IPS-18c (cell line): ENCODE measurements around the gene TUBA8.
A peak's percentile ranks its signal among the peaks of the same experiment; 100 is the strongest.
"Not testable (repeated sequence)": the region's sequence is repeated elsewhere in the genome, so short reads cannot be mapped to it uniquely, and the experiment has no call there.

Experiments used
- H3K4me3 ChIP-seq: 2 replicates; pipeline ENCODE4 v1.7.0; 2013; ENCODE audit warnings: low read depth, mild to moderate bottlenecking, low read length, moderate library complexity; ENCODE audit not compliant: insufficient read depth
- H3K9me3 ChIP-seq: one replicate; pipeline ENCODE4 v1.6.1; 2013; ENCODE audit warnings: mild to moderate bottlenecking, low read length, moderate library complexity; ENCODE audit not compliant: control insufficient read depth, insufficient read depth

TUBA8 gene

DNA sequence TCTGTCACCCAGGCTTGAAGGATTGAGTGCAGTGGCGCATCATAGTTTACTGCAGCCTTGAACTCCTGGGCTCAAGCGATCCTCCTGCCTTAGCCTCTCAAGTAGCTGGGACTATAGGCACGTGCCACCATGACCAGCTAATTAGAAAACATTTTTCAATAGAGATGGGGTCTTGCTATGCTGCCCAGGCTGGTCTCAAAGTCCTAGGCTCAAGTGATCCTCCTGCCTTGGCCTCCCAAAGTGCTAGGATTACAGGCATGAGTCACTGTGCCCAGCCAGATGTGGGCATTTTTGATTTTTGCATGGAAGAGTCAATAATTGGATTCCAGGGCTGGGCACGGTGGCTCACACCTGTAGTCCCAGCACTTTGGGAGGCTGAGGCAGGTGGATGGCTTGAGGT, 36.7 kb upstream of the TUBA8 start:
- H3K9me3 ChIP-seq, H3K4me3 ChIP-seq: not testable (repeated sequence)

DNA sequence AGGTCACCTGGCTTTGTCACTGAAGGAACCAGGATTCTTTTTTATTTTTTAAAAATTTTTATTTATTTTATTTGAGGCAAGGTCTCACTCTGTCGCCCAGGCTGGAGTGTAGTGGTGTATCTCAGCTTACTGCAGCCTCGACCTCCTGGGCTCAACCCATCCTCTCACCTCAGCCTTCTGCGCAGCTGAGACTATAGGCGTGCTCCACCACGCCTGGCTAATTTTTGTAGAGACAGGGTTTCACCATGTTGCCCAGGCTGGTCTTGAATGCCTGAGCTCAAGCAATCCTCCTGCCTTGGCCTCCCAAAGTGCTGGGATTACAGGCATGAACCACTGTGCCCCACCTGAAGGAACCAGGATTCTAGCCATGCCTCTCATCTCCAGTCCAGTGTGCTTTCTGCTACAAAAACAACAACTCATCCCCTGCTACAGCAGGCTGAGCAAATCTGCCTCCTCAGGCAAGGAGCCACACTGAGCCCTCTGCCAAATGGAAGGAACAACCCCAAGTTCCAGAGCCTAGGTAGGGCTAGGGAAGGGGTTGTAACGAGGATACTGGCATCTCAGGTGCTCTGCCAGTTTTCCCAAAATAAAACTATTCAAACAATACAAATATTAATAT, 35.4 kb upstream of the TUBA8 start:
- H3K9me3 ChIP-seq, result no peaks in the 10 kb centered on the region
- no peak overlapping the region for H3K4me3 ChIP-seq

DNA sequence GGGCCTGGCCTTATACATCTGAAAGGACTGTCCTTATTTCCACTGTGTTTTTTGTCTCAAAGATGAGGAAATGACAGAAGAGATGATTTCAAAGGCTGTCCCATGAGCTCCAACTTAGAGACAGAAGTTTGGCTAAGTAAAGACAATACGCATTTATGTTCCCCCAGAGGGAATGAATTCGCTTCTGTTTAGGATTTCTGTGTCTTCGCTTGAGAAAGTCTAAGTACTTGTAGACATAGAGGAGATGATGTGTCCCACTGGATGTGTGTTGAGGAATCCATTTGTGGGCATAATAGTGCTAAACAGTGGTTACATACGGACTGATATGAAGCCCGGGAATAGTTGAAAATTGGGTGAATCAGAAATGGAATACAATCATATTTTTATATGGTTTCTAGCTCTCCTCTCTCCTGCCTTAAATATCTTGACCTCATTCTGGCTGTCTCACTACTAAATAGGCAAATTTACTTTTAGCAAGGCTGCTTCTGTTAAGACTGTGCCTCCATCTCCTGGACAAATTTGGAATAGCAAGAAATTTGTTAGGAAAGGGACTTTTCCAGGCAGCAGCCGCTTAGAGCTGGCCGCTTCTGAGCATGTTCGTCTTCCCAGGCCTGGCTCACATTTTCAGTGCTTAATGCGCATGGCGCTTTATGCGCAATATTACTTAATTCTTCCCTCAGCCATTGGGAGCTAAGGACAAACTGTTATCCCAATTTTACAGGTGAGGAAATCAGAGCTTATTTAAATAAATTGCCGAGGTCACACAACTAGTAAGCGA, 34.7 kb upstream of the TUBA8 start:
- H3K4me3 ChIP-seq, result no peak overlapping the region

DNA sequence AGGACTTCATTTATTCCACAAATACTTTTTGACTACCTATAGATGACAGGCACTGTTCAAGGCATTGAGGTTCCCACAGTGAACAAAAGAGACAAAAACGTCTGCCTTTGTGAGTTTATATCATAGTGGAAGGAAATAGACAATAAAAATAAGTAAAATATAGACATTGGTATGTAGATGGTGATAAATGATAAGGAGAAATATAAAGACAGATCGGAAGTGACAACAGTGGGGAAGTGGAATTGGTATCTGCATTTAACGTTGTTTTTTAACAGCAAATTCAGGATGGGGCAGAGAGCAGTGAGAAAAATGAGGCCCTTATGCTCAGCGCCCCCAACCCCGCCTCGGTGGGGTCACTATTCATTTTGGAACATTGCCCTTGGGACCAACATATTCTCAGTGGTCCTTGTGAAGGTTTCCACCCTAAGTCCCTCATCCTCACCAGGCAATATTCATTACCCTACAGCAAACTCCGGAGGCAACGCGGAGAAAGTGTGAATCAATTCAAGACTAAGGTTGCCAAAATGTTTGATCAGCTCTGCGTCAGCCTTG, 33.4 kb upstream of the TUBA8 start:
- Histone ChIP-seq H3K9me3 (no peaks in the 10 kb centered on the region), H3K4me3 (peak overlapping the region; percentile 99)

More for the DNA sequence above, 34.7 kb upstream of the TUBA8 start:
- H3K9me3 ChIP-seq, result no peaks in the 10 kb centered on the region

DNA sequence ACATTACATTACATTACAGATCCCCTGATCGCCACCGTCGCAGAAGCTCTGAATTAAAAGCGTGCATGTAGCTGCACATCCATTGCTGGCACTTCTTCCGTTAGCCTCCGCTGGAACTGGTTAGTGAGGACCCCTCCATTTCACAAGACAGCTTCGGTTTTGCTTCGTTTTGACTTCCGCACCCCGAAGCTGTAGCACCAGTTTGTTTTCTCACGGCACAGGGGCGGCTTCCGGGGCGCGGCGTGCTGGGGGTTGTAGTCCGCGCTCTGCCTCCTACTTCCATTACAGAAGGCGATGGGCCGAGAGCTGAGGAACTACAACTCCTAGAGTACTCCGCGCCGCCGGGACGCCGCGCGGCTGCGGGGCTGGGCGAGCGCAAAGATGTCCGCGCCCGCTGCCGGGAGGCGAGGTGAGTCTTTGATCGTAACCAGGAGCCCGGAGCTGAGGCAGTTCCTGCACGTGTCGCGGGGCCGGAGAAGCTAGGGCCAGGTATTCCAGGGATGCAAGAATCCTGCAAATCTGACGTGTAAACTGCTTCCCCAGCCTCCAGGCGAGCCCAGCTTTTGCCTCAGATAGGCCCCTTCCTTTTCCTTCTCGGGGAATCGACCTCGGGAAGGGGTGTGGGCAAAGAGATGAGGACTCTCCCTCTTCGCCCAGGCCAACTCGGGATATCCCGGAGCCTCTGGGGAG, 32.8 kb upstream of the TUBA8 start, which contains the start of gene PEX26:
Gene PEX26, plus strand, starts transcription at position 352 of the 690 bp plus-strand sequence. CDS start 387 bp downstream, outside the sequence.
- no peaks in the 10 kb centered on the region for H3K9me3 ChIP-seq
- H3K4me3 ChIP-seq, result peak within 1 kb of the TSS; percentile 99

DNA sequence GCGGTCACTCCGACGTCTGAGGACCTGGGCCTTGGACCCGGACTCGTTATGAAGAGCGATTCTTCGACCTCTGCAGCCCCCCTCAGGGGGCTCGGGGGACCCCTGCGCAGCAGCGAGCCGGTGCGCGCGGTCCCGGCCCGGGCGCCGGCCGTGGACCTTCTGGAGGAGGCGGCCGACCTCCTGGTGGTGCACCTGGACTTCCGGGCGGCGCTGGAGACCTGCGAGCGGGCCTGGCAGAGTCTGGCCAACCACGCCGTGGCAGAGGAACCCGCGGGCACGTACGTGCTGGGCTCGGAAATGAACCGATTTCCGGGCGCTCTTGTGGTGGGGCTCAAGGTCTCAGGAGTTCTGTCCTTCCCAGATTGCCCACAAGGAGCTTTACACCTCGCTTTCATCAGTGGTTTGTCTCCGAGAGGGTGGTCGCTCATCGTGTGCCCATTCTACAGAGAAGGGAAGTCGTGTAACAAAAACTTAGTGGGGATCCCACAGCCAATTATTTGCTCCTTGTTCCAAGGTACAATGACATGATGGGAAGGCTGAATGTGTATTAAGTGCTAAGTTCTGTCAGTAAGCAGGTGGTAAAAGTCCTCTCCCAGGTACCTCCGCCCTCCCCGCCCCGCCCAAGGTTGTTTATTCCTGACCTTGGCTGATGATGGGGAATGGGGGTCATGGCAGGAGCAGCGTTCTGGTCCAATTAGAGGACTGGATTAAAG, 32.1 kb upstream of the TUBA8 start:
- Histone ChIP-seq H3K9me3 (no peaks in the 10 kb centered on the region), H3K4me3 (peak overlapping the region; percentile 99)

DNA sequence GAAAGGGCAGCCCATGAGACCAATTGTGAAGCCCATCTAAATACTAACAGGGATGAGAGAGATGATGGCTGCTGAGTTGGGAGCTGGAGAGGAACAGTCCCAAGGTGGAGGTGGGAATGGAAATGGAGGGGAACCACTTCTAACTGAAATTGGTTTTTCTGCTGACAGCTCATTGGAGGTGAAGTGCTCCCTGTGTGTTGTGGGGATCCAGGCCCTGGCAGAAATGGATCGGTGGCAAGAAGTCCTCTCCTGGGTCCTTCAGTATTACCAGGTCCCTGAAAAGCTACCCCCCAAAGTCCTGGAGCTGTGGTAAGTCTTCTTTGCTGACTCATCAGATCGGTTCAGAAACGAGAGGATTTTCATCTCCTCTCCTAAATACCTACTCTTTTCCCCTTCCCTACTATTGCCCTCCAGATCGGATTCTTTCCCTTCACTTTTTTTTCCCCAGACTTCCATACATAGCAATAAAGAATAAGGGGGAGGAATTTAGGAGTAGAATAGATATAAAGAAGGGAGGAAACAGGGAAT, 30.8 kb upstream of the TUBA8 start:
- Histone ChIP-seq H3K4me3 (no peak overlapping the region), H3K9me3 (no peaks in the 10 kb centered on the region)

DNA sequence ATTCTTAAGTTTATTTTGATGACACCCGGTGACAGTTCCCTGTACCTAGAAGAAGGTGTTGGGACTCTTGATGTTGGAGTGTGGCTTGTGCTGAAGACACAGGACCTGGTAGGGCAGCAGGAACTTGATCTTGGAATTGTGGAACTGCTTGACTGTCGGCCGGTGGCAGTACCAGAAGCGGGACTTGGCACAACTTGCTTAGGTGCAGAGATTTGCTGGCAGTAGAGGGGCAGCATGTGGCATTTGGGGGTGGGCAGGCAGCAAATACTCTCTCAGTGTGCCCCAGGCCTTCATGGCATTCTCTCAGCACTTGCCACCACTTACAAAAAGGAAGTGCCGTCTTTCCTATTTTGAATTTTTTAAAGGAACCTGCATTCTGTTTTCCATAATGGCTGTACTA, 29.2 kb upstream of the TUBA8 start:
- no peaks in the 10 kb centered on the region for H3K9me3 ChIP-seq
- no peak overlapping the region for H3K4me3 ChIP-seq

DNA sequence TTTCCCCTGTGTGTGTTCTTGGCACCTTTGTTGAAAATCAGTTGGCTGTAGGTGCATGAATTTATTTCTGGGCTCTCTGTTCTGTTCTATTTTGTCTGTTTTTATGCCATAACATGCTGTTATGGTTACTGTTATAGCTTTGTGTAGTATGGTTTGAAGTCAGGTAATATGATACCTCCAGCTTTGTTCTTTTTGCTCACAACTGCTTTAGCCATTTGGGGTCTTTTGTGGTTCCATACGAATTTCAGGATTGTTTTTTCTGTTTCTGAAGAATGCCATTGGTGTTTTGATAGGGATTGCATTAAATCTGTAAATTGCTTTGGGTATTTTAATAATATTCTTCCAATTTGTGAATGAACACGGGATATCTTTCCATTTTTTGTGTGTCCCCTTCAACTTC, 28.1 kb upstream of the TUBA8 start:
- H3K9me3 ChIP-seq, result no peaks in the 10 kb centered on the region
- no peak overlapping the region for H3K4me3 ChIP-seq

DNA sequence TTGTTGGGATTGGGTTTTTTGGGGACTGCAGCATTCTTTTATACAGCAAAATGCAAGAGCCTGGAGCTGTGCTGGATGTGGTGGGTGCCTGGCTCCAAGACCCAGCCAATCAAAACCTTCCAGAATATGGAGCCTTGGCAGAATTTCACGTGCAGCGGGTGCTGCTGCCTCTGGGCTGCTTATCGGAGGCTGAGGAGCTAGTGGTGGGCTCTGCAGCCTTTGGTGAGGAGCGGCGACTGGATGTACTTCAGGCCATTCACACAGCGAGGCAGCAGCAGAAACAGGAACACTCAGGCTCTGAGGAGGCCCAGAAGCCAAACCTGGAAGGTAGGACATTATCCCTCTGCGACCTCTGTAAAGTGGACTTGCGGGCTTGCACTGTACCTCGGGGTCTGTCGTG, 27.2 kb upstream of the TUBA8 start:
- no peaks in the 10 kb centered on the region for H3K9me3 ChIP-seq

DNA sequence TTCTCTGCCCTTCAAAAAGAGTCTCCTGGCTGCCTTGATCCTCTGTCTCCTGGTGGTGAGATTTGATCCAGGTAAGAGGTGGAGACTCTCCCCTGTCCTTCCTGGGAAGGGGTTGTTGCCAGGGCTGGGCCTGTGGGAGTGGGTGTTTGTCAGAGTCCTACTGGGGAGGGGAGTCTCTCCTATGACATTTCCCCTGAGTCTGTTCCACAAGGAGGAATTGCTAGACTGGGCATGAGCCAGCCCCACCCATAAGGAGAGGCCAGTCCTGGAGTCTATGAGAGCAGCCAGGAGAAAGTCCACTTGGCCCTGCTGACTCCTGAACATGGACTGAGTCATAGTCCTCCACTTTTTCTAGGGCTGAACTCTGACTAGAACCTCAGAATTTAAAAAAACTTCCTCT, 25.4 kb upstream of the TUBA8 start:
- no peak overlapping the region for H3K4me3 ChIP-seq
- H3K9me3 ChIP-seq, result no peaks in the 10 kb centered on the region

More for the DNA sequence above, 27.2 kb upstream of the TUBA8 start:
- no peak overlapping the region for H3K4me3 ChIP-seq

DNA sequence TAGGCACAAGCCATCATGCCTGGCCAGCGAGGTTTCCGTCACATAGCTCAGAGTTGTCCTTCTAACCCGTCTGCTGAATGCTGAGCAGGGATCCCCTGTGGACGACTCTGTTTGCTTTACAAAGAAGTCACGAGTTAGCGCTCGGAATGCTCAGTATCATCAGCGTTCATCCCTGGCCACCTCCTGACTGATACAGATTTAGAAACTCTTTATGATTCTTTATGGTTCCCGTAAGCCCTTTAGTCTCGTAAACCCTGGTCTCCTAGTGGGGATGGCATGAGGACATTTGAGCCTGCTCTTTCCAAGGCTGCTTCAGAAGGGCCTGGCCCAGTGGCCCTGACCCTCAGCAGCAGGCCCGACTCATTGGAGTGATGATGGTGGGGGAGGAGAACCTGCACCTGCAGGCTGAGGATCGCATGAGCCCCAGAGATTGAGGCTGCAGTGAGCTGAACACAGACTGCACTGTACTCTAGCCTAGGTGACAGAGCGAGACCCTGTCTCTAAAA, 23.2 kb upstream of the TUBA8 start:
- Histone ChIP-seq H3K4me3 (no peak overlapping the region), H3K9me3 (no peaks in the 10 kb centered on the region)

DNA sequence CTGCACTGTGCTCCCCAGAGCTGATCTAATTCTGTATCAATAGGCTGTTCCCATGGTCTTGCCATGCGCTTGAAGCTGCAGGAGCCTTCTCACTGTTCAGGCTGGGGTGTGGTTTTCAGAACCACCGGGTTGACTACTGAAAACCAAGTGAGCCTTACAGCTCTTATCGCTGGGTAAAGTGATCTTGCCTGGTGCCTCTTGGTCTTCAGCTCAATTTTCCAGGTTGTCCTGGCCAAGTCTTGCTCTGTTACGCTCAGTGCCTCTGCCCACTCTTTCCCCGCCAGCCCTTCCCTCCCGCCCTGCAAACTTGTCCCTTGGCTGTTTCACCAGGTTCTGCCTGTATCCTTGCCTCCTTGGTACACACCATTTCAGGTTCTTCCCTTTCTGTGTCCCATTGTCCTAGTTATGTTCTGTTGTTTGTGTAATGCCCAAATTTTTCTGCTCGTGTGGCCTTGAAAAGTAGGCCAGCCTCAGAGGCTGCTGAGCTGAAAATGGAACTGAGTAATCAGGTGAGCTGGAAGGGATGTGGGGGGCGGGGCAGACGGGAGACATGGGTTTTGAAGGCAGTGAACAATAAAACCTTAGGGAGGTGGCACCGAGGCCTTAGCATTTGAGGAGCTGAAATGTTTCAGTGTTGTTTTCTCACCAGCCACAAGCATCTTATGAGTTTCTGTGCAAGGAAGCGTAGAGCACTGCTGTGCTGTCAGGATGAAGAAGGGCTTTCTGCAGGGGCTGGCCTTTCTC, 21.6 kb upstream of the TUBA8 start:
- Histone ChIP-seq H3K4me3 (no peak overlapping the region), H3K9me3 (no peaks in the 10 kb centered on the region)

DNA sequence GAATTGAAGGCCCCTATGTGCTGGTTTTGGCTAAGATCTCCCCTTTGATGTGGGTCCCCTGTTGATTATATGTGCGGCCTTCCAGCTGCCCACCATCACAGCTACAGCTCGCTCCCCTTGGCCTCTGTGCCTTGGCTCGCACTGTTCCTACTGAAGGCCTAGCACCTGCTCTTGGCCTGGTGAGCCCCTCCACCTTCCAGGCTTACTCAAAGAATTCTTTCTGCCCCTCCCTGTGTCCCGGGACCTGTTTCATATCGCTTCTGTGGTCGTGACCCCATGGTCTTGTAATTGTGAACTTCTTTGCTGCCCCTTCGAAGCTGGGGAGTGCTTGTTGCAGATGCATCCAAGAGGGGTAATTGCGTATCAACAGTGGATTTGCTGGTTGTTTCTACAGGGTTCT, 20.3 kb upstream of the TUBA8 start:
- no peaks in the 10 kb centered on the region for H3K9me3 ChIP-seq
- no peak overlapping the region for H3K4me3 ChIP-seq

DNA sequence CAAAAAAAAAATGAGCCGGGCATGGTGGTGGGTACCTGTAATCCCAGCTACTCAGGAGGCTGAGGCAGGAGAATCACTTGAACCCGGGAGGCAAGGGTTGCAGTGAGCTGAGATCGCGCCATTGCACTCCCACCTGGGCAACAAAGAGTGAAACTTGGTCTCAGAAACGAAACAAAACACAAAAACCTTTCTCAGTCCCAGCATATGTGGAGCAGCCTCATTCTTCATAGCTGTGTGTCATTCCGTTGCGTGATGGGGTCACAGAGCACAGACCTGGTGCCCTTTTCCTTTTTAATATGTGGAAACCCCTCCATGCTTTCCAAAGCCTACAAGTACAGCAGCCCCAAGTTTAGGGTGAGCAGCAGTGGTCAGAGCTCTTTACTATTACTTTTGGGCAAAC, 19.1 kb upstream of the TUBA8 start:
- no peaks in the 10 kb centered on the region for H3K9me3 ChIP-seq
- no peak overlapping the region for H3K4me3 ChIP-seq

DNA sequence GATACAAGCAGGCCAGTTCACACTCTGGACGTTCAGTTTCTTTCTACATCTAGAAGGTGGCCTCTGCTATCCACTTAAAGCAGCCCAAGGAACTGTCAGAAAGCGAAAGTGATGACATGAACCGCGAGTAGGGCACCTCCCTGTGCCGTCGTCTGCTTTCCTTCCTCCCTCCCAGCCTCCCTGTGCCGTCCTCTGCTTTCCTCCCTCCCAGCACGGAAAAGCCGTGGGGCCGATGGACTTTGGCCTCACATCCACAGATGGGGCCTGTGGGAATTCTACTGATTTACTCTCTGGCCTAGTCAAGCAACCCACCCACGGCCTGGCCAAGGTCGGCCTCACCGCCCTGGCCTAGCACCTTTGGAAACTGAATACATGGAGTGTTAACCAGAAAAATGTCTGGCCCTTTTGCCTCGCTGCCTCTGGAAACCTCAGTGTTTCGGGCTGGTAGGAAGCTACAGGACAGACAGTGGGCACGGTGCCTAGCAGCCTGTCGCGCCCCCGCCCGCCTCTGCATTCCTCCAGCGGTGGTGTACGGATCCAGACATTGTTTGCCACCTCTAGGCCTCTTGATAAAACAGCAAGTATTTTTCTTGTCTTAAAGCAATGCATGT, 18.6 kb upstream of the TUBA8 start:
- Histone ChIP-seq H3K4me3 (no peak overlapping the region), H3K9me3 (peaks cover 2% of the 10 kb centered on the region)
